H1 (cell line): ENCODE results near the gene TEX11. TPM values are rescaled to one million over a fixed set of nuclear protein-coding genes. Genes with fewer than 3 reads are reported as not detected.

Experiments
- CTCF ChIA-PET: fragments of 300-600 bp; sonication (Branson Sonifier 250); formaldehyde crosslinking; loops from one replicate; lab custom pipeline; 2021; ENCODE audit not compliant: partially characterized antibody; lab: Charles Lee
- POLR2A ChIA-PET: fragments of 300-600 bp; sonication (Branson Sonifier 250); formaldehyde crosslinking; loops from one replicate; lab custom pipeline; 2021; ENCODE audit warnings: inconsistent platforms; ENCODE audit not compliant: partially characterized antibody; lab: Charles Lee
- DNase-seq, 2 experiments: peaks; one replicate each; pipeline versions ENCODE4 v3.0.0 to v3.0.0-alpha.2; 2010 to 2022; ENCODE audit warnings: low spot score in 2 of 2, low read depth in 1 of 2, mixed read lengths in 1 of 2
- FAIRE-seq: peaks from 2 replicates; lab custom pipeline; 2011; peaks lifted over from hg19 to GRCh38; lab: Jason Lieb, UNC
- H2AFZ ChIP-seq: 2 replicates; pipeline ENCODE4 v1.8.1; 2012; ENCODE audit warnings: low read length, inconsistent platforms
- H2AK5ac ChIP-seq: 2 replicates; pipeline ENCODE4 v1.6.1; 2013; ENCODE audit warnings: low read depth, low read length
- H2BK120ac ChIP-seq: replicated peaks from 2 replicates; pipeline ENCODE3; 2013; ENCODE audit warnings: low read depth, low read length, inconsistent platforms
- H2BK12ac ChIP-seq: 2 replicates; pipeline ENCODE4 v1.6.1; 2013; ENCODE audit warnings: low read depth, low read length
- H2BK15ac ChIP-seq: 2 replicates; pipeline ENCODE4 v1.6.1; 2013; ENCODE audit warnings: low read length
- H2BK20ac ChIP-seq: 2 replicates; pipeline ENCODE4 v1.6.1; 2013; ENCODE audit warnings: low read length
- H2BK5ac ChIP-seq: 2 replicates; pipeline ENCODE4 v1.6.1; 2013; ENCODE audit warnings: low read depth, low read length
- H3K14ac ChIP-seq: 2 replicates; pipeline ENCODE4 v1.6.1; 2013; ENCODE audit warnings: inconsistent platforms; ENCODE audit not compliant: insufficient read length
- H3K18ac ChIP-seq: 2 replicates; pipeline ENCODE4 v1.6.1; 2013; ENCODE audit warnings: low read length; ENCODE audit errors: extremely low read depth
- H3K23ac ChIP-seq: 2 replicates; pipeline ENCODE4 v1.6.1; 2013; ENCODE audit warnings: inconsistent platforms; ENCODE audit not compliant: insufficient read length
- H3K23me2 ChIP-seq: 2 replicates; pipeline ENCODE4 v1.6.1; 2013; ENCODE audit warnings: low read depth, low read length
- H3K27ac ChIP-seq: 2 replicates; pipeline ENCODE4 v1.6.1; 2011; ENCODE audit warnings: low read depth, low read length, inconsistent platforms
- H3K27me3 ChIP-seq, 4 experiments: replicated peaks in 1 of 4; 1 replicate in 1 of 4; 2 replicates in 3 of 4; pipeline versions ENCODE4 v1.6.1 to v1.8.1; 2011 to 2013; ENCODE audit warnings: low read length in 3 of 4, mild to moderate bottlenecking in 3 of 4, inconsistent platforms in 2 of 4, mixed read lengths in 2 of 4, moderate library complexity in 1 of 4; ENCODE audit not compliant: control insufficient read depth in 3 of 4, insufficient read depth in 3 of 4; ENCODE audit errors: extremely low read depth in 1 of 4
- H3K36me3 ChIP-seq, 4 experiments: 2 replicates each; pipeline versions ENCODE4 v1.6.1 to v1.8.1; 2011 to 2013; ENCODE audit warnings: mild to moderate bottlenecking in 4 of 4, low read length in 3 of 4, moderate library complexity in 2 of 4, control low read depth in 1 of 4, inconsistent platforms in 1 of 4; ENCODE audit not compliant: insufficient read depth in 4 of 4, control insufficient read depth in 2 of 4
- H3K4ac ChIP-seq: replicated peaks from 2 replicates; pipeline ENCODE3; 2013; ENCODE audit warnings: low read length, low read depth, mixed read lengths, inconsistent platforms; ENCODE audit not compliant: insufficient read length
- H3K4me1 ChIP-seq, 4 experiments: replicated peaks in 1 of 4; 1 replicate in 1 of 4; 2 replicates in 3 of 4; pipeline versions ENCODE4 v1.6.1 to v1.8.1; 2011 to 2013; ENCODE audit warnings: low read length in 3 of 4, inconsistent platforms in 2 of 4, mixed read lengths in 1 of 4; ENCODE audit not compliant: insufficient read depth in 4 of 4, control insufficient read depth in 3 of 4
- H3K4me2 ChIP-seq, 2 experiments: 2 replicates each; pipeline versions ENCODE4 v1.6.1 to v1.8.1; 2011 to 2013; ENCODE audit warnings: low read depth in 2 of 2, low read length in 2 of 2, control low read depth in 1 of 2, inconsistent platforms in 1 of 2, mild to moderate bottlenecking in 1 of 2; ENCODE audit not compliant: insufficient read depth in 1 of 2
- H3K4me3 ChIP-seq, 4 experiments: fragments of 200-600, 300-600 bp in 1 of 4; sonication (generic), shearing (Covaris generic), sonication (Bioruptor Twin) in 1 of 4; 2 replicates each; pipeline versions ENCODE4 v1.5.1 to v1.8.1; 2011 to 2016; ENCODE audit warnings: low read length in 4 of 4, low read depth in 3 of 4, control low read depth in 2 of 4, inconsistent platforms in 2 of 4, mild to moderate bottlenecking in 2 of 4, mixed read lengths in 1 of 4, moderate library complexity in 1 of 4; ENCODE audit not compliant: insufficient read depth in 2 of 4; ENCODE audit errors: extremely low read depth in 1 of 4
- H3K56ac ChIP-seq: replicated peaks from 2 replicates; pipeline ENCODE3; 2013; ENCODE audit warnings: low read depth, mild to moderate bottlenecking, mixed read lengths, low read length, inconsistent platforms; ENCODE audit not compliant: insufficient read length
- H3K79me1 ChIP-seq: 2 replicates; pipeline ENCODE4 v1.6.1; 2013; ENCODE audit warnings: low read depth, low read length, control low read depth
- H3K79me2 ChIP-seq, 2 experiments: 2 replicates each; pipeline versions ENCODE4 v1.6.1 to v1.8.1; 2012 to 2013; ENCODE audit warnings: low read length in 2 of 2, mild to moderate bottlenecking in 2 of 2, inconsistent platforms in 1 of 2; ENCODE audit not compliant: insufficient read depth in 2 of 2, control insufficient read depth in 1 of 2
- H3K9ac ChIP-seq, 4 experiments: replicated peaks in 1 of 4; 1 replicate in 1 of 4; 2 replicates in 3 of 4; pipeline versions ENCODE4 v1.6.1 to v1.8.1; 2011 to 2013; ENCODE audit warnings: low read depth in 3 of 4, low read length in 3 of 4, control low read depth in 2 of 4, mild to moderate bottlenecking in 2 of 4, moderate library complexity in 2 of 4, inconsistent platforms in 1 of 4; ENCODE audit errors: extremely low read depth in 1 of 4
- H3K9me3 ChIP-seq, 2 experiments: 2 replicates each; pipeline versions ENCODE4 v1.6.1 to v1.8.1; 2012 to 2013; ENCODE audit warnings: mild to moderate bottlenecking in 2 of 2, moderate library complexity in 2 of 2, control low read depth in 1 of 2, inconsistent platforms in 1 of 2, low read depth in 1 of 2, low read length in 1 of 2, mixed read lengths in 1 of 2; ENCODE audit not compliant: insufficient read depth in 2 of 2
- H4K20me1 ChIP-seq, 2 experiments: replicated peaks in 1 of 2; 2 replicates each; pipeline versions ENCODE3 to v1.8.1; 2011 to 2013; ENCODE audit warnings: inconsistent platforms in 2 of 2, low read length in 2 of 2, mild to moderate bottlenecking in 1 of 2; ENCODE audit not compliant: insufficient read depth in 2 of 2, control insufficient read depth in 1 of 2
- H4K5ac ChIP-seq: 2 replicates; pipeline ENCODE4 v1.6.1; 2013; ENCODE audit warnings: low read length, low read depth, mixed read lengths, inconsistent platforms; ENCODE audit not compliant: insufficient read length
- H4K8ac ChIP-seq: 2 replicates; pipeline ENCODE4 v1.8.0; 2013; ENCODE audit warnings: mild to moderate bottlenecking, moderate library complexity, low read length, inconsistent platforms; ENCODE audit not compliant: insufficient read depth; ENCODE audit errors: extremely low read depth
- H4K91ac ChIP-seq: replicated peaks from 2 replicates; pipeline ENCODE3; 2013; ENCODE audit warnings: low read length, mixed read lengths, inconsistent platforms; ENCODE audit not compliant: insufficient read length
- WGBS, 2 experiments: shearing (Covaris generic) in 1 of 2; methylation state at CpG; one replicate each; pipeline versions ENCODE4 v1.1.6 to v1.1.7; 2013 to 2015; ENCODE audit warnings: low lambda C conversion rate in 2 of 2, mixed read lengths in 2 of 2, inconsistent platforms in 1 of 2, low coverage in 1 of 2, missing lambda C conversion rate in 1 of 2; ENCODE audit not compliant: insufficient replicate concordance in 2 of 2, insufficient coverage in 1 of 2, insufficient read length in 1 of 2; ENCODE audit errors: extremely low coverage in 1 of 2, missing lambda C conversion rate in 1 of 2; 5-methylcytosine and 5-hydroxymethylcytosine counted together
- polyA plus RNA-seq, 7 experiments: library from polyadenylated mRNA; depleted of rRNA in 3 of 7; stranded (reverse) in 5 of 7; unstranded in 2 of 7; fragments of >200 nt in 5 of 7; fragments of 200-250 nt in 2 of 7; gene quantifications; 1 replicate in 5 of 7; 2 replicates in 1 of 7; 4 replicates in 1 of 7; pipeline versions ENCODE4 v1.2.1 to v1.2.3, GENCODE V29; 2011 to 2013; ENCODE audit warnings: missing spikeins in 2 of 7, mixed read lengths in 2 of 7
- total RNA-seq: library from RNA; stranded (reverse); fragmentation: NEBNext Ultra II Directional; extraction: Animal tissue kit (Norgen Biotek cat#: 25700); gene quantifications from 2 replicates; pipeline ENCODE4 v1.2.1, GENCODE V29; 2021

The TEX11 gene
- total and polyA plus RNA-seq, 2 of the 8 experiments (the other 6 are each of a cell fraction or from before 2014, with no cell fraction given): 0.11 to 0.74 TPM

DNA sequence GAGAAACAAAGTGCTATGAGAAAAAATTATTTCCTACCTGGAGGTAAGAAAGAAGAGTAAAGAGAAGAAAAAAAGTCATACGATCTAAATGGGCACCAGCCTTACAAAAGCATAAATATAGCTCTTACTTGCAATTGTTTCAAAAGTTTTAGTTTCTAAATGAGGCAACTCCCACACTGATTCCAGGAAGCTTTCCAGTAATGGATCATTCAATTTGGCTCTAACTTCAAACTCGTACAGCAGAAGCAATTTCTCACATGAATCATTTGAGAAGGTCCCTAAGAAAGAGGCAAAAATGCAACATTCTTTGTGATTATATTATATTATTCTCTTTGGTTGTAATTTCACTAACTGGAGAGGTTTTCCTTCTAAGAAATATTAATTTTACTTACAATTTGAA is 354.0 kb downstream of the TEX11 start:
- Histone ChIP-seq H2AK5ac (no peak overlapping the region), H3K4ac (no peak overlapping the region), H2AFZ (no peak overlapping the region), H3K14ac (no peak overlapping the region), H3K4me3 (no peak overlapping the region), H4K5ac (no peak overlapping the region), H3K79me1 (no peaks in the 10 kb centered on the region), H3K23me2 (no peaks in the 10 kb centered on the region), H4K91ac (no peak overlapping the region), H3K36me3 (no peaks in the 10 kb centered on the region), H3K9ac (no peak overlapping the region), H3K56ac (no peak overlapping the region), H3K4me1 (no peaks in the 10 kb centered on the region), H3K18ac (no peak overlapping the region), H2BK15ac (no peak overlapping the region), H3K23ac (no peak overlapping the region), H2BK120ac (no peak overlapping the region), H2BK5ac (no peak overlapping the region), H3K27ac (no peak overlapping the region), H3K9me3 (no peaks in the 10 kb centered on the region), H3K27me3 (no peaks in the 10 kb centered on the region), H3K4me2 (no peak overlapping the region), H2BK12ac (no peak overlapping the region), H4K20me1 (no peaks in the 10 kb centered on the region), H2BK20ac (no peak overlapping the region), H3K79me2 (no peaks in the 10 kb centered on the region), H4K8ac (no peak overlapping the region)
- ChIA-PET CTCF (interaction anchor here (0.6 to 1.3 kb wide), 4 partner anchors 9 to 98 kb away, joined by 3 read pairs; no protein-coding TSS in a partner anchor), POLR2A (no interaction called here)
- FAIRE-seq (no peak), DNase-seq (no peak)
- 100% methylated on average over 2 of the region's 2 CpGs; no CpG with 5 or more reads in 1 of the 2 experiments for WGBS, 2 experiments
